Activated B cell treated with CpG ODN at 0.5 μM for 24 hours (primary cell): Measurements from ENCODE around the gene FAF1. TPM values are rescaled to one million over a fixed set of nuclear protein-coding genes. Genes with fewer than 3 reads are reported as not detected.

ENCODE experiments used
- ATAC-seq: fragments of 200-7000 bp; cut with Tn5 transposase; one replicate; pipeline ENCODE4 v1.10.0; 2021; ENCODE audit warnings: low read depth, mild to moderate bottlenecking, moderate library complexity
- CTCF ChIA-PET: fragments of 350-600 bp; sonication (Branson Sonifier 250); formaldehyde crosslinking; loops from one replicate; lab custom pipeline; 2021; ENCODE audit warnings: antibody characterized with exemption; lab: Charles Lee
- POLR2A ChIA-PET: fragments of 350-600 bp; sonication (Branson Sonifier 250); formaldehyde crosslinking; loops from one replicate; lab custom pipeline; 2021; ENCODE audit warnings: antibody characterized with exemption; lab: Charles Lee
- DNase-seq: peaks from one replicate; pipeline ENCODE4 v3.0.0; 2022
- H3K27ac Mint-ChIP-seq: one replicate; pipeline ENCODE4 v1.8.0; 2020; ENCODE audit warnings: mixed read lengths
- H3K27me3 Mint-ChIP-seq: one replicate; pipeline ENCODE4 v1.8.0; 2021; ENCODE audit warnings: mixed read lengths
- H3K36me3 Mint-ChIP-seq: one replicate; pipeline ENCODE4 v1.8.0; 2021; ENCODE audit warnings: low read depth, mixed read lengths
- H3K4me1 Mint-ChIP-seq: one replicate; pipeline ENCODE4 v1.8.0; 2021; ENCODE audit warnings: mixed read lengths
- H3K4me3 Mint-ChIP-seq: one replicate; pipeline ENCODE4 v1.8.0; 2020; ENCODE audit warnings: mild to moderate bottlenecking, mixed read lengths
- H3K9me3 Mint-ChIP-seq: one replicate; pipeline ENCODE4 v1.8.0; 2020; ENCODE audit warnings: mixed read lengths
- intact Hi-C: fragments of 100-400 bp; cut with micrococcal nuclease; formaldehyde crosslinking; loops from one replicate; pipeline ENCODE4 v1.15.1; 2024
- total RNA-seq: library from RNA; stranded (reverse); gene quantifications from 2 replicates; pipeline ENCODE4 v1.2.3, GENCODE V29; 2022
- TF ChIP-seq, protein P1 (sequence below): fragments of 200-600 bp; IDR thresholded peaks from one replicate; pipeline ENCODE4 v1.8.0; 2022; ENCODE audit warnings: antibody characterized with exemption, mild to moderate bottlenecking

Gene FAF1
- total RNA-seq, 1 donor from 2014 or later, result 61.7 TPM

DNA sequence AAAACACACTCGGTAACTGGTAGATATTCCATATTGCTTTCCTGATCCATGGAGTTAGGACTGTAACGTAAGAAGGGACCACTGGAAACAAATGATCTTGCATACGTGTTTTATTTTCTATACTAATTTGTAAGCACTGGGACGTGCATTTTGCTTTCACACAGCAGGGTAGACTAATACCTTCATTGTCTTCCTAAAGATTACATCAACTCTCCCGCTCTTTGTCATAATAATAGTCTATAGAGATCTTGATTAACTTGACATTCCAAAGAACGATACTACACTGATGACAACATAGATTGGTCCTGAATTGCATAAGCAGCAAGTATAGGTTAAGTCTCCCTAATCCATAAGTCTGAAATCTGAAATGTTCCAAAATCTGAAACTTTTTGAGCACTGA, 166.5 kb downstream of the FAF1 start:
- ATAC-seq (no peak), DNase-seq (no peak)
- TF ChIP-seq, protein P1, sequence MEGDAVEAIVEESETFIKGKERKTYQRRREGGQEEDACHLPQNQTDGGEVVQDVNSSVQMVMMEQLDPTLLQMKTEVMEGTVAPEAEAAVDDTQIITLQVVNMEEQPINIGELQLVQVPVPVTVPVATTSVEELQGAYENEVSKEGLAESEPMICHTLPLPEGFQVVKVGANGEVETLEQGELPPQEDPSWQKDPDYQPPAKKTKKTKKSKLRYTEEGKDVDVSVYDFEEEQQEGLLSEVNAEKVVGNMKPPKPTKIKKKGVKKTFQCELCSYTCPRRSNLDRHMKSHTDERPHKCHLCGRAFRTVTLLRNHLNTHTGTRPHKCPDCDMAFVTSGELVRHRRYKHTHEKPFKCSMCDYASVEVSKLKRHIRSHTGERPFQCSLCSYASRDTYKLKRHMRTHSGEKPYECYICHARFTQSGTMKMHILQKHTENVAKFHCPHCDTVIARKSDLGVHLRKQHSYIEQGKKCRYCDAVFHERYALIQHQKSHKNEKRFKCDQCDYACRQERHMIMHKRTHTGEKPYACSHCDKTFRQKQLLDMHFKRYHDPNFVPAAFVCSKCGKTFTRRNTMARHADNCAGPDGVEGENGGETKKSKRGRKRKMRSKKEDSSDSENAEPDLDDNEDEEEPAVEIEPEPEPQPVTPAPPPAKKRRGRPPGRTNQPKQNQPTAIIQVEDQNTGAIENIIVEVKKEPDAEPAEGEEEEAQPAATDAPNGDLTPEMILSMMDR, result no peak
- Mint-ChIP-seq H3K4me3 (no peak overlapping the region), H3K27me3 (no peaks in the 10 kb centered on the region), H3K4me1 (no peaks in the 10 kb centered on the region), H3K36me3 (peaks cover 6% of the 10 kb centered on the region), H3K9me3 (no peaks in the 10 kb centered on the region), H3K27ac (no peak overlapping the region)
- ChIA-PET POLR2A (no interaction called here), CTCF (no interaction called here)
- intact Hi-C loops, result no loop called here

DNA sequence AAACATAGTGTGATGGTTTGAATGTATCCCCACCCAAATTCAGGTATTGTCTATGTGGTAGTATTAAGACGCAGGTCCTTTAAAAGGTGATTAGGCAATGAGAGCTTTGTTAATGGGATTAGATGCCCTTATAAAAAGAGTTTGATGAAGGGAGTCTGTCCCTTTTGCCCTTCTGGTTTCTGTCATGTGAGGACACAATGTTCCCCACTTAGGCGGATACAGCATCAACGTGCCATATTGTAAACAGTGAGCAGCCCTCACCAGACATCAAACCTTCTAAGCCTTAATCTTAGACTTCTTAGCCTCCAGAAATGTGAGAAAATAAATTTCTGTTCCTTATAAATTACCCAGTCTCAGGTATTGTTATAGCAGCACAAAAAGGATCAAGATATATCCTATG, 172.8 kb downstream of the FAF1 start:
- peaks cover 23% of the 10 kb centered on the region for H3K36me3 Mint-ChIP-seq
- no peaks in the 10 kb centered on the region for H3K9me3 Mint-ChIP-seq
- H3K27me3 Mint-ChIP-seq, result no peaks in the 10 kb centered on the region
- H3K27ac Mint-ChIP-seq, result no peak overlapping the region
- POLR2A ChIA-PET, result no interaction called here
- TF ChIP-seq, protein P1, result no peak
- H3K4me1 Mint-ChIP-seq, result no peaks in the 10 kb centered on the region
- ATAC-seq (no peak), DNase-seq (no peak)
- intact Hi-C loops, result no loop called here
- CTCF ChIA-PET, result no interaction called here
- no peak overlapping the region for H3K4me3 Mint-ChIP-seq

DNA sequence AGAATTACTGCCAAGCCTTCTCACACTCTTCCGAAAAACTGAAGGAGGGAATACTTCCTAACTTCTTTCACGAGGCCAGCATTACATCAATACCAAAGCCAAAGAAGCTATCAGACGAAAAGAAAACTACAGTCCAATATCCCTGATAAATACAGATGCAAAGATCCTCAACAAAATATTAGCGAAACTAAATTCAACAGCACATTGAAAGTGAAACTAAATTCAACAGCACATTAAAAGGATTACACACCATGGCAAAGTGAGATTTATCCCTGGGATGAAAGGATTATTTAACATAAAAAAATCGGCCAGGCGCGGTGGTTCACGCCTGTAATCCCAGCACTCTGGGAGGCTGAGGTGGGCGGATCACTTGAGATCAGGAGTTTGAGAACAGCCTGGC, 176.8 kb downstream of the FAF1 start:
- TF ChIP-seq, protein P1, result no peak

DNA sequence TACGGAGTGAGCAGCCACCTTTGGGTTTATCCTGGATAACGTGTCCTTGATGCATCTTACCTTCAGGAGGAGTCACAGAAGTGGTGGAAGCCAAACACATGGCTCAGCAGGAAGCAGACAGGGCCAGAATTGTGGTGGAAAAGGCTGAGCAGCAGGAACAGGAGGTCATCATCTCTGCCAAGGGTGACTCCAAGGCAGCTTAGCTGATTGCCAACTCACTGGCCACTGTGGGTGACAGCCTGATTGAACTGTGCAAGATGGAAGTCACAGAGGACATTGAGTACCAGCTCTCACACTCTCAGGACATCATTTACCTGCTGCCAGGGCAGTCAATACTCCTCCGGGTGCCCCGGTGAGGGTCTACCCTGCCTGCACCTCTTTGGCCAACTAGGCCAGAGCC, 179.3 kb downstream of the FAF1 start:
- Mint-ChIP-seq H3K27me3 (no peaks in the 10 kb centered on the region), H3K9me3 (no peaks in the 10 kb centered on the region), H3K4me1 (peaks cover 11% of the 10 kb centered on the region), H3K27ac (peak overlapping the region; percentile 21), H3K36me3 (peaks cover 25% of the 10 kb centered on the region), H3K4me3 (no peak overlapping the region)
- intact Hi-C loops, result no loop called here
- POLR2A ChIA-PET, result no interaction called here
- ATAC-seq, result no peak
- no peak for DNase-seq
- TF ChIP-seq, protein P1, result no peak
- CTCF ChIA-PET, result no interaction called here

More for the DNA sequence above, 176.8 kb downstream of the FAF1 start:
- H3K36me3 Mint-ChIP-seq, result peaks cover 35% of the 10 kb centered on the region
- H3K4me1 Mint-ChIP-seq, result peaks cover 11% of the 10 kb centered on the region
- H3K9me3 Mint-ChIP-seq, result no peaks in the 10 kb centered on the region
- H3K4me3 Mint-ChIP-seq, result no peak overlapping the region
- no peak overlapping the region for H3K27ac Mint-ChIP-seq
- POLR2A ChIA-PET, result no interaction called here
- ATAC-seq (no peak), DNase-seq (no peak)
- intact Hi-C loops, result no loop called here
- no peaks in the 10 kb centered on the region for H3K27me3 Mint-ChIP-seq
- CTCF ChIA-PET, result interaction anchor here (2.6 kb wide), 1 partner anchor 9 kb away, joined by 12 read pairs; no protein-coding TSS in a partner anchor

DNA sequence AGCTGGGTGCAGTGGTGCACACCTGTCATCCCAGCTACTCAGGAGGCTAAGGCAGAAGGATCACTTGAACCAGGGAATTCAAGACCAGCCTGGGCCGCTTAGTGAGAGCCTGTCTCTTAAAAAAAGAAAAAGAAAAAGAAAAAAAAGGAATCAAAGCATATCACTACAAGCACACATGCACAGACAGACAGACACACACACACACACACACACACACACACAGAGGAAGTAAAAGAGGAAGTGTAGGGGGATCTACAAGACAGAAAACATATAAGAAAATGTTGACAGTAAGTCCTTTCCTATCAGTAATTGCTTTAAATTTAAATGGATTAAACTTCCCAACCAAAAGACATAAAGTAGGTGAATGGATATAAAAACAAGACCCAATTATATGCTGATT, 180.3 kb downstream of the FAF1 start:
- DNase-seq (no peak), ATAC-seq (no peak)
- intact Hi-C loops, result loop anchor here (10.0 kb wide), 2 partner anchors 145 to 1225 kb away; no protein-coding TSS in a partner anchor
- Mint-ChIP-seq H3K27me3 (no peaks in the 10 kb centered on the region), H3K36me3 (peaks cover 20% of the 10 kb centered on the region), H3K9me3 (no peaks in the 10 kb centered on the region), H3K4me1 (peaks cover 11% of the 10 kb centered on the region), H3K27ac (peak overlapping the region; percentile 24), H3K4me3 (no peak overlapping the region)
- CTCF ChIA-PET, result interaction anchor here (1.1 kb wide), 1 partner anchor 410 kb away, joined by 4 read pairs; no protein-coding TSS in a partner anchor
- POLR2A ChIA-PET, result no interaction called here
- TF ChIP-seq, protein P1, result no peak
